ENCODE results near the gene ATG16L1. TPM values are rescaled to one million over a fixed set of nuclear protein-coding genes. Genes with fewer than 3 reads are reported as not detected.

Gene ATG16L1
- polyA plus RNA-seq, 1 donor from 2014 or later, result 67.6 TPM

- Histone ChIP-seq H3K9me3 (ENCODE audit: low read length) (no peaks in the 10 kb centered on the region), H3K27me3 (ENCODE audit: insufficient read depth, low read depth, low read length) (no peaks in the 10 kb centered on the region), H3K36me3 (ENCODE audit: insufficient read depth, low read length) (no peaks in the 10 kb centered on the region), H3K9ac (ENCODE audit: low read length) (no peak overlapping the region), H3K27ac (ENCODE audit: low read length) (no peak overlapping the region), H3K79me2 (replicated peaks; ENCODE audit: insufficient read depth, low read length) (no peaks in the 10 kb centered on the region), H3K4me3 (ENCODE audit: low read length) (no peak overlapping the region), H2AFZ (ENCODE audit: low read depth, low read length) (no peak overlapping the region), H4K20me1 (ENCODE audit: insufficient read depth) (no peaks in the 10 kb centered on the region), H3F3A (ENCODE audit: insufficient read depth, low read length, poor library complexity, severe bottlenecking) (no peaks in the 10 kb centered on the region), H3K4me2 (ENCODE audit: low read length) (no peak overlapping the region), H3K9me2 (ENCODE audit: insufficient read depth, low read length) (no peaks in the 10 kb centered on the region)
- TF ChIP-seq POLR2AphosphoS5 (IDR thresholded peaks at IDR 0.05) (no peak), SMC3 (conservative IDR thresholded peaks at IDR 0.05; ENCODE audit: poor library complexity) (no peak), TAF1 (IDR thresholded peaks at IDR 0.05; ENCODE audit: low read depth) (no peak)
Measured at GRCh38 chr2:233319256-233319655, 67.8 kb downstream of the ATG16L1 start.

- Histone ChIP-seq H4K20me1 (ENCODE audit: insufficient read depth) (no peaks in the 10 kb centered on the region), H3K27me3 (ENCODE audit: insufficient read depth, low read depth, low read length) (no peaks in the 10 kb centered on the region), H3K36me3 (ENCODE audit: insufficient read depth, low read length) (no peaks in the 10 kb centered on the region), H3K9ac (ENCODE audit: low read length) (no peak overlapping the region), H2AFZ (ENCODE audit: low read depth, low read length) (no peak overlapping the region), H3F3A (ENCODE audit: insufficient read depth, low read length, poor library complexity, severe bottlenecking) (no peaks in the 10 kb centered on the region), H3K79me2 (replicated peaks; ENCODE audit: insufficient read depth, low read length) (no peaks in the 10 kb centered on the region), H3K9me2 (ENCODE audit: insufficient read depth, low read length) (no peaks in the 10 kb centered on the region), H3K9me3 (ENCODE audit: low read length) (no peaks in the 10 kb centered on the region), H3K4me2 (ENCODE audit: low read length) (no peak overlapping the region), H3K27ac (ENCODE audit: low read length) (no peak overlapping the region), H3K4me3 (ENCODE audit: low read length) (no peak overlapping the region)
- no peak for TF ChIP-seq REST (IDR thresholded peaks at IDR 0.05; ENCODE audit: borderline replicate concordance)
- no peak for TF ChIP-seq EZH2 (IDR thresholded peaks at IDR 0.05; ENCODE audit: borderline replicate concordance, insufficient read depth, low read length, poor library complexity, severe bottlenecking)
- TF ChIP-seq CTCF (IDR thresholded peaks at IDR 0.05; ENCODE audit: poor library complexity, severe bottlenecking), result no peak
- no peak for TF ChIP-seq TAF1 (IDR thresholded peaks at IDR 0.05; ENCODE audit: low read depth)
- TF ChIP-seq MXI1 (conservative IDR thresholded peaks at IDR 0.05; ENCODE audit: poor library complexity, severe bottlenecking), result no peak
- TF ChIP-seq SMC3 (conservative IDR thresholded peaks at IDR 0.05; ENCODE audit: poor library complexity), result no peak
- TF ChIP-seq EP300 (conservative IDR thresholded peaks at IDR 0.05; ENCODE audit: poor library complexity, severe bottlenecking), result no peak
Measured at GRCh38 chr2:233320470-233320869, 69.0 kb downstream of the ATG16L1 start.

GRCh38 chr2:233321166-233321565 is 69.7 kb downstream of the ATG16L1 start:
- Histone ChIP-seq H3K27ac (ENCODE audit: low read length) (no peak overlapping the region), H3K9me3 (ENCODE audit: low read length) (no peaks in the 10 kb centered on the region), H3K4me3 (ENCODE audit: low read length) (no peak overlapping the region), H3K9me2 (ENCODE audit: insufficient read depth, low read length) (no peaks in the 10 kb centered on the region), H2AFZ (ENCODE audit: low read depth, low read length) (no peak overlapping the region), H3K27me3 (ENCODE audit: insufficient read depth, low read depth, low read length) (no peaks in the 10 kb centered on the region), H3K79me2 (replicated peaks; ENCODE audit: insufficient read depth, low read length) (no peaks in the 10 kb centered on the region), H3K36me3 (ENCODE audit: insufficient read depth, low read length) (no peaks in the 10 kb centered on the region), H3K9ac (ENCODE audit: low read length) (no peak overlapping the region), H3F3A (ENCODE audit: insufficient read depth, low read length, poor library complexity, severe bottlenecking) (no peaks in the 10 kb centered on the region), H4K20me1 (ENCODE audit: insufficient read depth) (no peaks in the 10 kb centered on the region), H3K4me2 (ENCODE audit: low read length) (no peak overlapping the region)
- TF ChIP-seq EZH2 (IDR thresholded peaks at IDR 0.05; ENCODE audit: borderline replicate concordance, insufficient read depth, low read length, poor library complexity, severe bottlenecking) (no peak), SMC3 (conservative IDR thresholded peaks at IDR 0.05; ENCODE audit: poor library complexity) (no peak), RAD21 (conservative IDR thresholded peaks at IDR 0.05) (no peak), EP300 (conservative IDR thresholded peaks at IDR 0.05; ENCODE audit: poor library complexity, severe bottlenecking) (no peak), POLR2AphosphoS5 (IDR thresholded peaks at IDR 0.05) (no peak)
